HK-2 (cell line): Measurements from ENCODE around the gene EXOC2.
"Not testable (repeated sequence)": the region's sequence is repeated elsewhere in the genome, so short reads cannot be mapped to it uniquely, and the experiment has no call there.

Experiments used
- DNase-seq: peaks from one replicate; pipeline ENCODE4 v3.0.0-alpha.2; 2018; ENCODE audit not compliant: unreplicated experiment

Gene EXOC2

GRCh38 chr6:635233-635632, 57.7 kb downstream of the EXOC2 start:
- DNase-seq = no peak

GRCh38 chr6:633611-634010, 59.3 kb downstream of the EXOC2 start:
- no peak for DNase-seq

- no peak for DNase-seq
Observed at GRCh38 chr6:628766-629165, 64.2 kb downstream of the EXOC2 start.

- DNase-seq = peak; percentile 77
Observed at GRCh38 chr6:626236-626635, 66.7 kb downstream of the EXOC2 start.

- no peak for DNase-seq
Observed at GRCh38 chr6:624979-625378, 68.0 kb downstream of the EXOC2 start.

- DNase-seq = no peak
Observed at GRCh38 chr6:622462-622861, 70.5 kb downstream of the EXOC2 start.

GRCh38 chr6:621931-622330, 71.0 kb downstream of the EXOC2 start:
- DNase-seq = no peak

- DNase-seq = no peak
Observed at GRCh38 chr6:620950-621349, 72.0 kb downstream of the EXOC2 start.

GRCh38 chr6:620166-620565, 72.8 kb downstream of the EXOC2 start:
- no peak for DNase-seq

GRCh38 chr6:617456-618100, 75.4 kb downstream of the EXOC2 start:
- no peak for DNase-seq

GRCh38 chr6:613981-614380, 79.0 kb downstream of the EXOC2 start:
- DNase-seq = no peak

- no peak for DNase-seq
Observed at GRCh38 chr6:611928-612327, 81.0 kb downstream of the EXOC2 start.

GRCh38 chr6:610882-611281, 82.1 kb downstream of the EXOC2 start:
- DNase-seq = no peak

GRCh38 chr6:609905-610304, 83.0 kb downstream of the EXOC2 start:
- DNase-seq = no peak

- no peak for DNase-seq
Observed at GRCh38 chr6:606829-607379, 86.0 kb downstream of the EXOC2 start.

- not testable (repeated sequence) for DNase-seq
Observed at GRCh38 chr6:605895-606294, 87.0 kb downstream of the EXOC2 start.

GRCh38 chr6:604579-604978, 88.4 kb downstream of the EXOC2 start:
- no peak for DNase-seq

- DNase-seq = no peak
Observed at GRCh38 chr6:603265-603664, 89.7 kb downstream of the EXOC2 start.

- no peak for DNase-seq
Observed at GRCh38 chr6:599576-600448, 93.1 kb downstream of the EXOC2 start.

GRCh38 chr6:593907-594212, 99.1 kb downstream of the EXOC2 start:
- DNase-seq = no peak

GRCh38 chr6:593139-593906, 99.6 kb downstream of the EXOC2 start:
- DNase-seq = peak; percentile 24

GRCh38 chr6:589090-589489, 103.8 kb downstream of the EXOC2 start:
- DNase-seq = no peak
